Keratinocyte (primary cell): Measurements from ENCODE around the gene SMYD3. TPM values are rescaled to one million over a fixed set of nuclear protein-coding genes. Genes with fewer than 3 reads are reported as not detected.

Experiments
- DNase-seq: peaks from one replicate; pipeline ENCODE4 v3.0.0-alpha.2; 2011; ENCODE audit warnings: low read depth, missing footprints, low spot score
- FAIRE-seq: peaks from 2 replicates; lab custom pipeline; 2011; peaks lifted over from hg19 to GRCh38; lab: Jason Lieb, UNC
- H2AFZ ChIP-seq: 2 replicates; pipeline ENCODE4 v1.6.0; 2012; ENCODE audit warnings: low read length, control low read depth, inconsistent platforms; ENCODE audit not compliant: control insufficient read depth
- H3K27ac ChIP-seq: 2 replicates; pipeline ENCODE4 v1.5.1; 2011; ENCODE audit warnings: low read length; ENCODE audit not compliant: control insufficient read depth, insufficient read depth
- H3K27me3 ChIP-seq: 3 replicates; pipeline ENCODE4 v1.6.0; 2011; ENCODE audit warnings: low read length; ENCODE audit not compliant: control insufficient read depth, insufficient read depth; ENCODE audit errors: extremely low read depth
- H3K36me3 ChIP-seq, 2 experiments: 2 replicates in 1 of 2; 3 replicates in 1 of 2; pipeline ENCODE4 v1.5.1; 2011; ENCODE audit warnings: low read length in 2 of 2, mild to moderate bottlenecking in 1 of 2; ENCODE audit not compliant: control insufficient read depth in 2 of 2, insufficient read depth in 2 of 2; ENCODE audit errors: extremely low read depth in 1 of 2
- H3K4me1 ChIP-seq: 3 replicates; pipeline ENCODE4 v1.5.1; 2011; ENCODE audit warnings: low read length; ENCODE audit not compliant: control insufficient read depth, insufficient read depth; ENCODE audit errors: extremely low read depth
- H3K4me2 ChIP-seq: 3 replicates; pipeline ENCODE4 v1.6.0; 2011; ENCODE audit warnings: low read depth, low read length; ENCODE audit not compliant: control insufficient read depth, insufficient read depth; ENCODE audit errors: extremely low read depth
- H3K4me3 ChIP-seq, 3 experiments: fragments of 200-600 bp in 1 of 3; sonication (generic) in 1 of 3; 2 replicates in 2 of 3; 3 replicates in 1 of 3; pipeline ENCODE4 v1.5.1; 2011 to 2016; ENCODE audit warnings: low read length in 3 of 3, mild to moderate bottlenecking in 3 of 3, control low read depth in 2 of 3, inconsistent platforms in 1 of 3, low read depth in 1 of 3, mixed read lengths in 1 of 3, mixed run types in 1 of 3, moderate library complexity in 1 of 3; ENCODE audit not compliant: control insufficient read depth in 2 of 3, insufficient read depth in 2 of 3; ENCODE audit errors: extremely low read depth in 1 of 3
- H3K79me2 ChIP-seq: 2 replicates; pipeline ENCODE4 v1.6.0; 2012; ENCODE audit warnings: low read length; ENCODE audit not compliant: control insufficient read depth, insufficient read depth
- H3K9ac ChIP-seq: 3 replicates; pipeline ENCODE4 v1.6.0; 2011; ENCODE audit warnings: low read length; ENCODE audit not compliant: control insufficient read depth, insufficient read depth; ENCODE audit errors: extremely low read depth
- H3K9me1 ChIP-seq: 3 replicates; pipeline ENCODE4 v1.6.0; 2011; ENCODE audit warnings: low read length; ENCODE audit not compliant: control insufficient read depth, insufficient read depth; ENCODE audit errors: extremely low read depth
- H3K9me3 ChIP-seq: 2 replicates; pipeline ENCODE4 v1.5.1; 2012; ENCODE audit warnings: low read depth, low read length; ENCODE audit not compliant: control insufficient read depth
- H4K20me1 ChIP-seq: 3 replicates; pipeline ENCODE4 v1.6.0; 2011; ENCODE audit warnings: low read length; ENCODE audit not compliant: control insufficient read depth, insufficient read depth; ENCODE audit errors: extremely low read depth
- EZH2 ChIP-seq: IDR thresholded peaks from one replicate; pipeline ENCODE4 v1.6.1; 2012; ENCODE audit warnings: inconsistent platforms, mild to moderate bottlenecking, low read length, moderate library complexity
- dilution Hi-C: fragments of 300-500 bp; cut with MboI; formaldehyde crosslinking; loops from one replicate; pipeline ENCODE4 v1.7.0; 2020; ENCODE audit warnings: low sequenced_read_pairs; ENCODE audit not compliant: extremely low pct_ligation_motif_present
- polyA plus RNA-seq, 5 experiments: library from polyadenylated mRNA; depleted of rRNA in 3 of 5; stranded (reverse) in 3 of 5; stranded (forward) in 1 of 5; unstranded in 1 of 5; fragments of >200 nt; gene quantifications; 1 replicate in 1 of 5; 2 replicates in 3 of 5; 3 replicates in 1 of 5; pipeline versions ENCODE4 v1.2.1 to v1.2.3, GENCODE V29; 2011 to 2012; ENCODE audit warnings: missing spikeins in 2 of 5, low read depth in 1 of 5, low replicate concordance in 1 of 5
- TF ChIP-seq, protein P1 (sequence below), 3 experiments: IDR thresholded peaks in 1 of 3; conservative IDR thresholded peaks in 1 of 3; optimal IDR thresholded peaks in 1 of 3; 2 replicates in 2 of 3; 3 replicates in 1 of 3; pipeline versions ENCODE3 to v1.5.1; 2011; ENCODE audit warnings: low read length in 3 of 3, mild to moderate bottlenecking in 3 of 3, moderate library complexity in 2 of 3, control low read depth in 1 of 3, inconsistent platforms in 1 of 3; ENCODE audit not compliant: insufficient read depth in 2 of 3; ENCODE audit errors: extremely low read depth in 1 of 3

Gene SMYD3
- polyA plus RNA-seq, 1 donor (not counting 4 experiments of a cell fraction or from before 2014, with no cell fraction given): 31.0 TPM

DNA sequence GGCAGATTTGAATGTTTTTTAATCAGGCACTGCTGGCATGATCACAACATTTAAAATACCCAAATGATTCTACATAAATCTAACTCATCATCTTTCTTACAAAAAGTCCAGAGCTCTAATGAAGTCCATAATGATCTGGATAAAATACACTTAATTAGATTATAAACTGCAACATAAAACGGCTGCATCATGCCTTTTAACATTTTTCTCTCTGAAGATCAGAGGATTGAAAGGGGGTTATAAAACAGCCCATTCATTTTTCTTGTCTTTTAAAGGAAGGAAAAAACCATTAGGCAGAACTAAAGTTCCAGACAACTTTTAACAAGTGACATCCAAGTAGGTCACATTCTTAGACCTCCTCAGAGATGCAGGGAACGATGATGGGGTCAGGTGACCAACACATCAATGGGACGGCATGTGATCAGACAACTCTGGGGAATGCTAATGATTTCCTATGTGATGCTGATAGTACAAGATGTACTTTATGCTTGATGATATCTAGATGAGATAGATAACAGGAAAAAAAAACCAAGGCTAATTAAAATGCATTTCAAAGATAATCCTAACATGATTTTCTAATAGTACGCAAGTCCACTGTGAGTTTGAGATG lies 455.1 kb downstream of the SMYD3 start:
- no peaks in the 10 kb centered on the region for H3K27me3 ChIP-seq
- TF ChIP-seq, protein P1, sequence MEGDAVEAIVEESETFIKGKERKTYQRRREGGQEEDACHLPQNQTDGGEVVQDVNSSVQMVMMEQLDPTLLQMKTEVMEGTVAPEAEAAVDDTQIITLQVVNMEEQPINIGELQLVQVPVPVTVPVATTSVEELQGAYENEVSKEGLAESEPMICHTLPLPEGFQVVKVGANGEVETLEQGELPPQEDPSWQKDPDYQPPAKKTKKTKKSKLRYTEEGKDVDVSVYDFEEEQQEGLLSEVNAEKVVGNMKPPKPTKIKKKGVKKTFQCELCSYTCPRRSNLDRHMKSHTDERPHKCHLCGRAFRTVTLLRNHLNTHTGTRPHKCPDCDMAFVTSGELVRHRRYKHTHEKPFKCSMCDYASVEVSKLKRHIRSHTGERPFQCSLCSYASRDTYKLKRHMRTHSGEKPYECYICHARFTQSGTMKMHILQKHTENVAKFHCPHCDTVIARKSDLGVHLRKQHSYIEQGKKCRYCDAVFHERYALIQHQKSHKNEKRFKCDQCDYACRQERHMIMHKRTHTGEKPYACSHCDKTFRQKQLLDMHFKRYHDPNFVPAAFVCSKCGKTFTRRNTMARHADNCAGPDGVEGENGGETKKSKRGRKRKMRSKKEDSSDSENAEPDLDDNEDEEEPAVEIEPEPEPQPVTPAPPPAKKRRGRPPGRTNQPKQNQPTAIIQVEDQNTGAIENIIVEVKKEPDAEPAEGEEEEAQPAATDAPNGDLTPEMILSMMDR (optimal IDR thresholded peaks at IDR 0.05 in 1 of 3, IDR thresholded peaks at IDR 0.05 in 1 of 3, conservative IDR thresholded peaks at IDR 0.05 in 1 of 3; ENCODE audit: extremely low read depth in 1 of 3, insufficient read depth in 2 of 3, low read length in 3 of 3): no peak
- TF ChIP-seq EZH2: no peak
- no peaks in the 10 kb centered on the region for H4K20me1 ChIP-seq
- H3K9me3 ChIP-seq: no peaks in the 10 kb centered on the region
- no peaks in the 10 kb centered on the region for H3K9me1 ChIP-seq
- dilution Hi-C loops: no loop called here
- no peak overlapping the region for H3K27ac ChIP-seq
- no peak overlapping the region for H3K4me3 ChIP-seq
- H2AFZ ChIP-seq: no peak overlapping the region
- H3K4me2 ChIP-seq: no peak overlapping the region
- FAIRE-seq (no peak), DNase-seq (no peak)
- H3K9ac ChIP-seq: no peak overlapping the region
- no peaks in the 10 kb centered on the region for H3K4me1 ChIP-seq
- H3K36me3 ChIP-seq: no peaks in the 10 kb centered on the region
- H3K79me2 ChIP-seq: no peaks in the 10 kb centered on the region

GRCh38 chr1:246048693-246049092 lies 458.4 kb downstream of the SMYD3 start:
- Histone ChIP-seq H3K36me3 (no peaks in the 10 kb centered on the region), H3K4me2 (no peak overlapping the region), H3K9me3 (no peaks in the 10 kb centered on the region), H3K79me2 (no peaks in the 10 kb centered on the region), H2AFZ (no peak overlapping the region), H3K9ac (no peak overlapping the region), H3K27ac (no peak overlapping the region), H3K4me1 (no peaks in the 10 kb centered on the region), H3K4me3 (no peak overlapping the region), H3K27me3 (no peaks in the 10 kb centered on the region), H4K20me1 (no peaks in the 10 kb centered on the region), H3K9me1 (no peaks in the 10 kb centered on the region)
- DNase-seq (no peak), FAIRE-seq (no peak)
- dilution Hi-C loops: no loop called here
- TF ChIP-seq, protein P1 (optimal IDR thresholded peaks at IDR 0.05 in 1 of 3, IDR thresholded peaks at IDR 0.05 in 1 of 3, conservative IDR thresholded peaks at IDR 0.05 in 1 of 3; ENCODE audit: extremely low read depth in 1 of 3, insufficient read depth in 2 of 3, low read length in 3 of 3): no peak
- no peak for TF ChIP-seq EZH2
